ENCODE measurements around the gene GSG1L.

GSG1L gene

GRCh38 chr16:27859020-27859419, 204.5 kb downstream of the GSG1L start:
- peaks cover 10 to 19% of the 10 kb centered on the region in 2 donors for H3K9me3 ChIP-seq (ENCODE audit: control insufficient read depth in 1 of 2, low read length in 2 of 2)
- H3K27ac ChIP-seq (ENCODE audit: low read length): no peak overlapping the region
- H3K4me1 ChIP-seq (ENCODE audit: control insufficient read depth in 1 of 2, insufficient read depth in 2 of 2, low read length in 2 of 2): no peaks in the 10 kb centered on the region
- H3K4me3 ChIP-seq (ENCODE audit: low read depth in 1 of 2, low read length in 2 of 2): no peak overlapping the region
- no peaks in the 10 kb centered on the region for H3K36me3 ChIP-seq (ENCODE audit: control insufficient read depth in 1 of 2, insufficient read depth in 2 of 2, low read length in 2 of 2)
- H3K27me3 ChIP-seq (ENCODE audit: low read depth, low read length): no peaks in the 10 kb centered on the region

GRCh38 chr16:27853651-27854050, 209.9 kb downstream of the GSG1L start:
- no peaks in the 10 kb centered on the region for H3K27me3 ChIP-seq (ENCODE audit: low read depth, low read length)
- no peaks in the 10 kb centered on the region for H3K36me3 ChIP-seq (ENCODE audit: control insufficient read depth in 1 of 2, insufficient read depth in 2 of 2, low read length in 2 of 2)
- H3K4me1 ChIP-seq (ENCODE audit: control insufficient read depth in 1 of 2, insufficient read depth in 2 of 2, low read length in 2 of 2): peaks cover 0 to 3% of the 10 kb centered on the region in 2 donors
- H3K27ac ChIP-seq (ENCODE audit: low read length): no peak overlapping the region
- no peaks in the 10 kb centered on the region for H3K9me3 ChIP-seq (ENCODE audit: control insufficient read depth in 1 of 2, low read length in 2 of 2)
- H3K4me3 ChIP-seq (ENCODE audit: low read depth in 1 of 2, low read length in 2 of 2): no peak overlapping the region

- no peaks in the 10 kb centered on the region for H3K36me3 ChIP-seq (ENCODE audit: control insufficient read depth in 1 of 2, insufficient read depth in 2 of 2, low read length in 2 of 2)
- no peak overlapping the region for H3K27ac ChIP-seq (ENCODE audit: low read length)
- peaks cover 0 to 3% of the 10 kb centered on the region in 2 donors for H3K4me1 ChIP-seq (ENCODE audit: control insufficient read depth in 1 of 2, insufficient read depth in 2 of 2, low read length in 2 of 2)
- no peak overlapping the region for H3K4me3 ChIP-seq (ENCODE audit: low read depth in 1 of 2, low read length in 2 of 2)
- no peaks in the 10 kb centered on the region for H3K9me3 ChIP-seq (ENCODE audit: control insufficient read depth in 1 of 2, low read length in 2 of 2)
- no peaks in the 10 kb centered on the region for H3K27me3 ChIP-seq (ENCODE audit: low read depth, low read length)
These were observed 210.4 kb downstream of the GSG1L start for GRCh38 chr16:27853101-27853500.

GRCh38 chr16:27852681-27853080, 210.8 kb downstream of the GSG1L start:
- H3K4me1 ChIP-seq (ENCODE audit: control insufficient read depth in 1 of 2, insufficient read depth in 2 of 2, low read length in 2 of 2): peaks cover 0 to 3% of the 10 kb centered on the region in 2 donors
- H3K36me3 ChIP-seq (ENCODE audit: control insufficient read depth in 1 of 2, insufficient read depth in 2 of 2, low read length in 2 of 2): no peaks in the 10 kb centered on the region
- no peak overlapping the region for H3K27ac ChIP-seq (ENCODE audit: low read length)
- no peak overlapping the region for H3K4me3 ChIP-seq (ENCODE audit: low read depth in 1 of 2, low read length in 2 of 2)
- H3K27me3 ChIP-seq (ENCODE audit: low read depth, low read length): no peaks in the 10 kb centered on the region
- no peaks in the 10 kb centered on the region for H3K9me3 ChIP-seq (ENCODE audit: control insufficient read depth in 1 of 2, low read length in 2 of 2)

- H3K36me3 ChIP-seq (ENCODE audit: control insufficient read depth in 1 of 2, insufficient read depth in 2 of 2, low read length in 2 of 2): no peaks in the 10 kb centered on the region
- H3K27me3 ChIP-seq (ENCODE audit: low read depth, low read length): no peaks in the 10 kb centered on the region
- H3K4me1 ChIP-seq (ENCODE audit: control insufficient read depth in 1 of 2, insufficient read depth in 2 of 2, low read length in 2 of 2): peaks cover 0 to 3% of the 10 kb centered on the region in 2 donors
- H3K27ac ChIP-seq (ENCODE audit: low read length): no peak overlapping the region
- H3K4me3 ChIP-seq (ENCODE audit: low read depth in 1 of 2, low read length in 2 of 2): no peak overlapping the region
- no peaks in the 10 kb centered on the region for H3K9me3 ChIP-seq (ENCODE audit: control insufficient read depth in 1 of 2, low read length in 2 of 2)
These were observed 211.4 kb downstream of the GSG1L start for GRCh38 chr16:27852116-27852515.

- H3K4me3 ChIP-seq (ENCODE audit: low read depth in 1 of 2, low read length in 2 of 2): no peak overlapping the region
- peaks cover 0 to 3% of the 10 kb centered on the region in 2 donors for H3K4me1 ChIP-seq (ENCODE audit: control insufficient read depth in 1 of 2, insufficient read depth in 2 of 2, low read length in 2 of 2)
- no peaks in the 10 kb centered on the region for H3K36me3 ChIP-seq (ENCODE audit: control insufficient read depth in 1 of 2, insufficient read depth in 2 of 2, low read length in 2 of 2)
- no peaks in the 10 kb centered on the region for H3K27me3 ChIP-seq (ENCODE audit: low read depth, low read length)
- no peak overlapping the region for H3K27ac ChIP-seq (ENCODE audit: low read length)
- no peaks in the 10 kb centered on the region for H3K9me3 ChIP-seq (ENCODE audit: control insufficient read depth in 1 of 2, low read length in 2 of 2)
These were observed 211.9 kb downstream of the GSG1L start for GRCh38 chr16:27851586-27851985.

- Histone ChIP-seq H3K4me3 (ENCODE audit: low read depth in 1 of 2, low read length in 2 of 2) (no peak overlapping the region), H3K27me3 (ENCODE audit: low read depth, low read length) (no peaks in the 10 kb centered on the region), H3K27ac (ENCODE audit: low read length) (no peak overlapping the region), H3K36me3 (ENCODE audit: control insufficient read depth in 1 of 2, insufficient read depth in 2 of 2, low read length in 2 of 2) (no peaks in the 10 kb centered on the region), H3K4me1 (ENCODE audit: control insufficient read depth in 1 of 2, insufficient read depth in 2 of 2, low read length in 2 of 2) (peaks cover 0 to 3% of the 10 kb centered on the region in 2 donors), H3K9me3 (ENCODE audit: control insufficient read depth in 1 of 2, low read length in 2 of 2) (no peaks in the 10 kb centered on the region)
These were observed 213.9 kb downstream of the GSG1L start for GRCh38 chr16:27849621-27850020.

- Histone ChIP-seq H3K4me3 (ENCODE audit: low read depth in 1 of 2, low read length in 2 of 2) (no peak overlapping the region), H3K4me1 (ENCODE audit: control insufficient read depth in 1 of 2, insufficient read depth in 2 of 2, low read length in 2 of 2) (no peaks in the 10 kb centered on the region), H3K36me3 (ENCODE audit: control insufficient read depth in 1 of 2, insufficient read depth in 2 of 2, low read length in 2 of 2) (no peaks in the 10 kb centered on the region), H3K9me3 (ENCODE audit: control insufficient read depth in 1 of 2, low read length in 2 of 2) (no peaks in the 10 kb centered on the region), H3K27ac (ENCODE audit: low read length) (no peak overlapping the region), H3K27me3 (ENCODE audit: low read depth, low read length) (no peaks in the 10 kb centered on the region)
These were observed 216.4 kb downstream of the GSG1L start for GRCh38 chr16:27847030-27847550.

GRCh38 chr16:27844826-27845225, 218.7 kb downstream of the GSG1L start:
- H3K27me3 ChIP-seq (ENCODE audit: low read depth, low read length): no peaks in the 10 kb centered on the region
- H3K27ac ChIP-seq (ENCODE audit: low read length): no peak overlapping the region
- H3K4me3 ChIP-seq (ENCODE audit: low read depth in 1 of 2, low read length in 2 of 2): no peak overlapping the region
- no peaks in the 10 kb centered on the region for H3K4me1 ChIP-seq (ENCODE audit: control insufficient read depth in 1 of 2, insufficient read depth in 2 of 2, low read length in 2 of 2)
- H3K36me3 ChIP-seq (ENCODE audit: control insufficient read depth in 1 of 2, insufficient read depth in 2 of 2, low read length in 2 of 2): no peaks in the 10 kb centered on the region
- no peaks in the 10 kb centered on the region for H3K9me3 ChIP-seq (ENCODE audit: control insufficient read depth in 1 of 2, low read length in 2 of 2)

GRCh38 chr16:27843800-27844199, 219.7 kb downstream of the GSG1L start:
- no peak overlapping the region for H3K4me3 ChIP-seq (ENCODE audit: low read depth in 1 of 2, low read length in 2 of 2)
- H3K27ac ChIP-seq (ENCODE audit: low read length): no peak overlapping the region

GRCh38 chr16:27841911-27842310, 221.6 kb downstream of the GSG1L start:
- Histone ChIP-seq H3K4me1 (ENCODE audit: control insufficient read depth in 1 of 2, insufficient read depth in 2 of 2, low read length in 2 of 2) (no peaks in the 10 kb centered on the region), H3K36me3 (ENCODE audit: control insufficient read depth in 1 of 2, insufficient read depth in 2 of 2, low read length in 2 of 2) (no peaks in the 10 kb centered on the region), H3K27me3 (ENCODE audit: low read depth, low read length) (no peaks in the 10 kb centered on the region), H3K27ac (ENCODE audit: low read length) (no peak overlapping the region), H3K9me3 (ENCODE audit: control insufficient read depth in 1 of 2, low read length in 2 of 2) (no peaks in the 10 kb centered on the region), H3K4me3 (ENCODE audit: low read depth in 1 of 2, low read length in 2 of 2) (no peak overlapping the region)

More at GRCh38 chr16:27843800-27844199, 219.7 kb downstream of the GSG1L start:
- Histone ChIP-seq H3K9me3 (ENCODE audit: control insufficient read depth in 1 of 2, low read length in 2 of 2) (no peaks in the 10 kb centered on the region), H3K4me1 (ENCODE audit: control insufficient read depth in 1 of 2, insufficient read depth in 2 of 2, low read length in 2 of 2) (no peaks in the 10 kb centered on the region), H3K27me3 (ENCODE audit: low read depth, low read length) (no peaks in the 10 kb centered on the region), H3K36me3 (ENCODE audit: control insufficient read depth in 1 of 2, insufficient read depth in 2 of 2, low read length in 2 of 2) (no peaks in the 10 kb centered on the region)

GRCh38 chr16:27841061-27841801, 222.3 kb downstream of the GSG1L start:
- Histone ChIP-seq H3K9me3 (ENCODE audit: control insufficient read depth in 1 of 2, low read length in 2 of 2) (no peaks in the 10 kb centered on the region), H3K27me3 (ENCODE audit: low read depth, low read length) (no peaks in the 10 kb centered on the region), H3K27ac (ENCODE audit: low read length) (no peak overlapping the region), H3K36me3 (ENCODE audit: control insufficient read depth in 1 of 2, insufficient read depth in 2 of 2, low read length in 2 of 2) (no peaks in the 10 kb centered on the region), H3K4me3 (ENCODE audit: low read depth in 1 of 2, low read length in 2 of 2) (no peak overlapping the region), H3K4me1 (ENCODE audit: control insufficient read depth in 1 of 2, insufficient read depth in 2 of 2, low read length in 2 of 2) (no peaks in the 10 kb centered on the region)

All from muscle layer of duodenum (tissue), 2 donors.